ENCODE data around the gene MAP3K20.
"Not testable (repeated sequence)": the region's sequence is repeated elsewhere in the genome, so short reads cannot be mapped to it uniquely, and the experiment has no call there.

MAP3K20 gene

DNA sequence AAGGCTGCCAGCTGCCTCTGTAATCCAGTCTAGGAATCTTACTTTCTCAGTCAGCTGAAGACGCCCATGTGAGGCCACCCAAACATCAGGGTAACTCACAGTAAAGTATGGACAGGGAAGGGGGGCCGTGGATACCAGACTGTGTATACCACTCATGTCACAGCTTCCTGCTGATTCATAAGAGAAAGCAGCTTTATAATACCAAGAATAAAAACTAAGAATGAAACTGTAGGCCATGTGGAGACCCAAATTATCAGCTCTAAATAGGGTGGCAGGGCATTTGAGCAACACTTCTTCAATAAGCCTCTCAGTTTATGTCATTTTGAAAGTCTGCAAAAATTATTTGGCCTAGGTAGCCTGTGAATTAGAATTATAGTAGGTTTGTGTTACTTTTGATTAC, 164.0 kb downstream of the MAP3K20 start:
- DNase-seq = no peak

DNA sequence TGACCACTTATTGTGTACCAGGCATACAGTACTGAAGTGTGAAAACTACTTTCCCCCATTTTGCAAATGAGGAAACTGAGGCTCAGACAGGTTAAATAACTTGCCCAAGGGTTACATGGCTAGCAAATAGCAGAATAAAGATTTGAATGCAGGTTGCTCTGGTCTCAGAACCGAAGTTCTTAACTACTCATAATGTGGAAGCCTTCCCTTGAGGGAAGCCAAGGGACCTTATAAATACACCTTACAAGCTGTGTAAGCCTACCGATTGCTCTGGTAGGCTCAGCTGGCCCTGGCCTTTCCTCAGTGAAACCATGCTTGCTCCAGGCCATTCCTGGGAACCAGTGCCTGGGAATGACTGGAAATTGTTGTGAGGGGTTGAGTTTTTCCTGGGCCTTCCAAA, 164.4 kb downstream of the MAP3K20 start:
- no peak for DNase-seq

DNA sequence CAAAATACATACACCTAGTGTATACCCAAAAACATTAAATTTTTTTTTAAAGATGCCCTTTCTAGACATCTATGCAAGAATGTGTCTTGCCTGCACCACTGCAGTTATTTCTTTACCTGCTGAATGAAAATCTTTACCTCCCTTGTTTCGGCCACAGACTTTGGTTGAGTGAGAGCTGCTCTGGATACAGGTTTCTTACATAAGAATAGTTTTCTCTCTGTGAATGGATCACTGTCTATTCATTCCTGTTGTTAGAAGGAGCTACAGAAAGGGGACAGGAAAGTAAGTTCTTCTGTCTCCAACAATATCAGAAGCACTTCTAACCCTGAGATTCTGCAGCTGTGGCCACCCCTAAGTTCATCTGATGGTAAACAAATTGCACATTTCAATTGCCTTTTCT, 166.0 kb downstream of the MAP3K20 start:
- no peak for DNase-seq

DNA sequence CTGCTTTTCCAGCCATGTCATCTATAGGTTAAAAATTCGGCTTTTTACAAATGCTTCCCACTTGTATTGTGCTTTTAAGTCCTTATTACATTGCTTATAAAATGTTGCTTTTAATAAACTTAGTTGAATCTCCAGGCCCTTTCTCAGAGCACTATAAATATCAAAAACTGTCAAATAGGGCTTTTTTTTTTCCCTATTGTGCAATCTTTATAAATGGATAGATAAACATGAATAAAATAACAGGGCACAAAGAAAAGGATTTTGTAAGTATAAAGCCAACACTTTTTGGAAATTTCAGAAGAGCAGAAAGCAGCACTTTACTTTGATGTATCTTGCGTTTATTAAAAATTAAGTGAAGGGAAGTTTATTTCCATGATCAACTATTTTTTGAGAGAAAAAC, 171.5 kb downstream of the MAP3K20 start:
- DNase-seq = no peak

DNA sequence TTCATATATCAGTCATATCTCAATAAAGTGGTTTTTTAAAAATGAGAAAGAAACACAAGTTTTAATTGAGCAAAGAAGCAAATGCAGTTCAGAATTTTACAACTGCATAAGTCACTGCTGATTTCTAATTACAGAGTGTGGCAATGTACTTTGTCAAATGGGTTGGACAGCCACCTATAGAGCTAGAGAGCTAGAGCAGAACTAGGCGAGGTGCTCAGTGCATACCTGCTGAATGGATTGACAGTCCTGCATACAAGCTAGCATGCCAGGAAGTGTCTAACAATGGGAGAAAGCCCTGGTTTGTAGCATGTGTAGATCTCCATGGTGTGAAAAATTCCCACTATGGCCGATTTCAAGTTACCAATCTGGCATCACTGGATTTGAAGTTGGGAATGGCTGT, 172.7 kb downstream of the MAP3K20 start:
- no peak for DNase-seq

DNA sequence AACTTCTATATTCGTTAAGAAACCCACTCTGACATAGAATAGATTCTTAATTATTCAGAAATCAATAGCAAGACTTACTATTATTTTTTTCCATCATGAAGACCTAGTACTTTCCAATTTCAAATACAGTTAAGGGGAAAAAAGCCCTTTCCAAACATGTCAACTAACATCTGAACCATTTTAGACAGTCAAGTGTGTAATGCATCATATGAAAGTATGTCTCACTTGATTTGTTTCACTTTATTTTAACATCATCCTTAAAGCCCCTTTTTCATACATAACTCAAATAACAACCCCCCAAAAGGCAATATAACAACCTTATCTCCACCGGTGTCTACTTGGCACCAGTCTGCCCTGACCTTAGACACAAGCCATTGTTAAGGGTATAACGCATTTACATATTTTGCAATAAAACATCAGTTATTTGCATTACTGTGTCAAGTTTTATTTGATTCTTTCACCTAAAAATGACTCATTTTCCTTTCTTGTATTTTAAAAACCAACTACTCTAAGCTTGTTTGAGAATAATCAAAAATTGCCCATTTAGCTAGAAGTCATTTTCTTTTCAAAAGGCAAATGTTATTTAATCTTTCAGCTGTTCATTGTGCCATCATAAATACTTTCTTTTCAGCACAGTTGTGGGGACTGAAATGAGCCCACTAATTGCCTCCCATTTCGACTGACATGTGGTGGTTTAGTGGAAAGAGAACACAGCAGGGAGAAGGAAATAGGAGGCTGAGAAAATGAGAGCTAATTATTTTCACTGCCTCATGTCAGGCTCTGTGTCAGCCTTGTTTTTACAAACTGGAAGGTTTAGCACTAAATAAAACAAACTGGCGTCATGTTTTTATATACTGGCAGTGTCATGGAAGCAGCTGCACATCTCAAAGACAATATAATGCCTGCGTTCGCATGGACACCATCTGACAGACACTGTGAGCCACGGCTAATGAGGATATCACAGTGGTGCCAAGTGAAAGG, 174.3 kb downstream of the MAP3K20 start:
- no peak for DNase-seq

DNA sequence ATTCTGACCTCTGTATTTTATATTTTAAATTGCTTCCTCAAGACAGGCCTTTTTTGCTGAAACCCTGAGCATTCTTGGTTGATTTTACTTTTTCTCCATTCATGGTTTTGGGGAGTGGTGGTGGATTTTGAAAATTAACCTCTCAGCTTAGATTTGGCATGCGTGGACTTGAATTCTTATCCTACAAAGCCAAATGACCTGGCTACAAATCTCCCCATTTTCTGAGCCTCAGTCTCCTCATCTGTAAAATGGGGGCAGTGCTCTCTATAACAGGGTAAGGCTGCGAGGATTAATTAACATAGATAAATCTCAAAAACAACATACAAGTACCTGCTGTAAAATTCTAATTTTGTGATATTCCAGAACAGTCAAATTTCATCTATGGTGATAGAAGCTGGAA, 175.6 kb downstream of the MAP3K20 start:
- DNase-seq = no peak

DNA sequence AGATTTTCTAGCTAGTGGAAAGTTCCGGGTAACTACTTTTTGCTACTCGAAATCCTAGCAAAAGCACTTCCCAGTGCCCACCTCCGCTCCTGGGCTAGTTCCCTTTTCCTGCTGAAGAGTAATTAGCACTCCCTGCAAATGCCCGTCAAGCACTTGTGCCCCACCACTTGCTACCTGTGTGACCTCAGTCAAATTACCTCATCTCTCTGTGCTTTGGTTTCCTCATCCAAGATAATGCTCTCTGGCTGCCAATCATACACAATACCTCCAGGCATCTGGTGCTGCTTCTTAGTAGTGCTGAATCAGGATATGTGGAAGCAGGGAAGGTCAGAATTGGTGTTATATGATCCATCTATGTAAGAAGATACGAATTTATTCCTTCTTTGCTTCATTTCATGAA, 176.9 kb downstream of the MAP3K20 start:
- DNase-seq = no peak

DNA sequence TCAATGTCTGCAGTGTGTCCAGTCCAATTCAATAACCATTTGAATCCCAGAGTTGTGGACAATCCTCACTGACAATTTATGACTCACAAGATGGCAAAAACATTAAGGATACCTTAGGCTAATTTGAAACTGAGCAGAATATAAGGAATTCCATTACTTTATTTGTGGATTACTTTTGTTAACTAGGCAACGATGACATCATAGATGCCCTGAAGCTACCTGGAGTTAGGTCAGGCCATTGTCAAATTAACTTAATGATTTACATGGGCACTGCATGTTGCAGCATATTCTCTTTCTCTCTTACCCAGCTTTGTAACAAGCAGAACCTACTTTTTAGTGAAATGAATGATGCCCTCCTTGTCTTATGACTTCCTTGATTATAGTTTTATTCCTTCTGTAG, 179.0 kb downstream of the MAP3K20 start:
- DNase-seq = no peak

DNA sequence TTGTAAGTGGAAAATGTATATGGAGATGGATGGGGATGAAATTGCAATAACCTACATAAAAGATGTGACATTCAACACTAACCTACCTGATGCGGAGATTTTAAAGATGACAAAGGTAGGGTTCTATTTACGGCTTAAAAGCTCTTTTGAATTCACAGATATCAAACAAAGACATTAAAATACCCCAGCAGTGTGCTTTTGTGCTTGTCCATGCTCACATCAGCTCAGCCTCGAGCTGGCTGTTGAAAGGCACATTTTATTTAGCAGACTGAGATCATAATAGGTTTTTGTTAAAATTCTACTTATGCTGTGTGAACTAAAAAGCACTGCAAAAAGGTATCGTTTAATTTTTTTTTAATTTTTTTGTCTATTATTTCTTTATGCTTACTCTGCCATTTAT, 183.1 kb downstream of the MAP3K20 start:
- no peak for DNase-seq

DNA sequence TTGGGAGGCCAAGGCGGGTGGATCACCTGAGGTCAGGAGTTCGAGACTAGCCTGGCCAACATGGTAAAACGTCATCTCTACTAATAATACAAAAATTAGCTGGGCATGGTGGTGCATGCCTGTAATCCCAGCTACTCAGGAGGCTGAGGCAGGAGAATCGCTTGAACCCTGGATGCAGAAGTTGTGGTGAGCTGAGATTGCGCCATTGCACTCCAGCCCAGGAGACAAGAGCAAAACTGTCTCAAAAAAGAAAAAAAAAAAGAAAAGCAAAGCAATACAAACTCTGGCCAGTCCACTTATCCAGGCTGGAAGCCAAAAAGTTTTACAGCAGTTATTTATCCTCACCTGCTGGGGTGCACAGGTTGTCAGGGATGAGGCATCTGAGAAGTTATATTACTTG, 186.7 kb downstream of the MAP3K20 start:
- DNase-seq = not testable (repeated sequence)

DNA sequence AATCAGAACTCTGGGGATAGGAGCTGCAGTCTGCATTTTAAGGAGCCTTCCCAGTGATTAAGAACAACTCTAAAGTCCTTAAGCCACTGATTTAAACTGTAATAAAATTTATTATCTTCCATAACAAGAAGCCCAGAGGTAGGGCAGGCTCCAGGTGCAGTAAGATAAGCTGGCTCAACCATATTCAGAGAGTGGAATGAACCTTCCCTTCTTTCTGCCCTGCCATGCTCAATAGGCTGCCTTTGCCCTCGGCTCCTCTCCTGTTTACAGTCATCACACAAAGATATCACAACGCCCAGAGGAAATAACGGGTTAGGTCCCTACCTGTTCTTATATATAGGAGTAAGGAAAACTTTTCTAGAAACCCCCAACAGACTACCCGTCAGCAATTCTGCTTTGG, 188.5 kb downstream of the MAP3K20 start:
- DNase-seq = no peak

DNA sequence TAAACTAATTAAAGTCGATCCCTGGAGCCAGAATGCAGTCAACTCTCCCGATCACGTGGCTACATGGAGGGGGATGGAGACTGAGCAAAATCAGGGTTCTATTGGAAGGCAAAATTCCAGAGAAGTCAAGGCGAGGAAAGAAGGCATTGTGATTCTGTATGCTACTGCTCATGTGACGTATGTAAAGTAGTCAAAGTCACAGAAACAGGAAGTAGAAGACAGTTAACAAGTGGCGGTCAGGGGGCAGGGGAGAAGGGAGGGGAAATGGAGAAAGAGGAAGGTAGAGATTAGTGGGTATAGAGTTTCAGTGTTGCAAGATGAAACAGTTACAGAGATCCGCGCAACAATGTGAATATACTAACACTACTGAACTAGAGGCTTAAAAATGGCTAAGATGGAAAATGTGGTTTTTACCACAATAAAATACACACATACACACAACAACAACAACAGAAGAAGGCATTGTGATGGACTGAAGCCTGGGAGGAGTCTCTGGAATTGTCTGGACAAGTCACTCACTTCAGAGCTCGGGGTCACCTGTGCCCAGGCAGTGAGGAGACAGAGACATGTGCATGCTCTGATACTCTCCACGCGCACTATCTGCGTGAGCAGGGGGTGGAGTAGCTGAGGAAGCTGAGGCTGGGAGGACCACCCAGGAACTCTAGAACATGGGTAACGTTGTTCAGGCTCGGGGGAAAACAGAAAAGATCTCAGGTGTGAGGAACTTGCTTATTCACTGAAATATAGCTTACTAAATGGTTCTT, 189.1 kb downstream of the MAP3K20 start:
- peak; percentile 86 to 90 for DNase-seq

DNA sequence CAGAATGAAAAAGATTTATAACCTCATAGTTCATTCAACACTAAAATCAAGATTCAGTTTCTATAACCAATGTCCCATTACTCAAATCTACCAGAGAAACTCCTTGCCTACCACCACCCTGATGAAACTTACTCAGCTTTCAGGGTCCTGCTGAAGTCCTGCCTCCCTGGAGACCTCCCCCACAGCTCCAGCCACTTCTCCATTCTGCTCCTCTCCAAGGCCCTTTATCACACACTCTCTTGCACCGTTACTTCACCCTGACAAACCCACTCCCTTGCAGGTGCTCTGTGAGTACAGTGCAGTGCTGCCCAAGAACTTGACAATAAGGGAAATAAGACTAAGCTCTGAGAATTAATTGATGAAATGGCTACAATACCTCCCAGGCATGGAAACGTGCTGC, 195.5 kb downstream of the MAP3K20 start:
- DNase-seq = no peak

DNA sequence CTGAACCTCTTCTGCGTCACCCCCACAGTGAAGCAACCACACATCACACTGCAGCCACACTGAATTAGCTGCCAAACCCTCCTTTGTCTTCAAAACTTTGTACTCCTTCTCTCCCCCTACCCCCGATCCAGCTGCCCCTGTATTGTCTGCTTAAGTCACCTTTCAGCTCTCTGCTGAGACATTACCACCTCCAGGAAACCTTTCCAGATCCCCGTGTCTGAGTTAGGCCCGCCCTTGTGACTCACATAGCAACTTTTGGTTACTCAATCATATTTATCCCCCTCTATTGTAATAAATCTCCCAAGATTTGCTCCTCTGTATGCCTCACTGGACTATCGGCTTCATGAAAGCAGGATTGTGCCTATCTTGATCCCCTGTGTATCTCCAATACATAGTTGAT, 196.2 kb downstream of the MAP3K20 start:
- DNase-seq = no peak

DNA sequence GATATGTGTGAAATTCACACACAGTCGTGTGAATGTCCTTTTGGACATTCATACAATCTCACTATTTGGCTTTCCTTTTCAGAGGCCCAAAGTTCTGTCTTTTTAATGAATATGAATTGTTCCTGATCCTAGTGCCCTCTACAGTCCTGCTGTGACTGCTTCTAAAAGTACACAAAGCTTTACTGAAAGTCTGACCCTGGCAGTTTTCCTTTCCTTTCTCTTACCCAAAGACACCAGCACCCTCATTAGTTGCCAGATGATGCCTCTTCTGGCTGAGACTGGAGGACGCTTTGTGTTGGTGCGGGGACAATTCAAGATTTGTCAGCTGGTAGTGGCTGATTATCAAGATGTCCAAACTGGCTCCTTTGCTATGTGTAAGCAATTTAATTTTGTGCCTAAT, 197.2 kb downstream of the MAP3K20 start:
- no peak for DNase-seq

DNA sequence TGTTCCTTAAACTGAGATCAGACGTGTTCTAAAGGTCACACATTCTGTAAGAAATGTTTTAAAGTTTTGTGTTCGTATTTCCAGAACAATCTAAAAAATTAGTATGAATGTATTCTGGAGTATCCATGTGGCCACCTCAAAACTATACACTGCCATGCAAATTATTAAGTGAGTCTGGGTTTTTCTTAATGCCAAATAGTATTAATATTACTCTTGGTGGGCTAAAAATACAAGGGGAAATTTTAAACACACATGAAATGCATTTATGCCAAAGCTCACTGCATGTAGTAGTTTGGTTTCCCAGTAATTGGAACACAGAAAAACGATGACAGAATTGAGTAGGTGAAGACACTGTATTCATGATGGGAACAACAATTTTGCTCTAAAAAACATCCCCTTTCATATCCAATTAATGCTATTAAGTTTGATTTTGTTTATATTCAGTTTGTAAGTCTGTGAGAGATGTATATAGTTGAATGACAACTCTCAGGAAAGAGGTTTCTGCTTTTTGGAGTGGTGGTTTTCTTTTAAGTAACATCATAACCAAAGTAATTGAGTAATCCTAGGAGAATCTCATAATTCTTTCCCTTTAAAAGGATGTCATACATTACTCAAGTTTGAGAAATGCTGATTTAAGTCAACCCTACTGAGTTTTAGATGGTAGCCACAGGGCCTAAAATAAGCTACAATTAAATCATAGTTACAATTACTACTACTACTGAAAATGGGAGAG, 203.3 kb downstream of the MAP3K20 start:
- peak; percentile 46 to 53 for DNase-seq

DNA sequence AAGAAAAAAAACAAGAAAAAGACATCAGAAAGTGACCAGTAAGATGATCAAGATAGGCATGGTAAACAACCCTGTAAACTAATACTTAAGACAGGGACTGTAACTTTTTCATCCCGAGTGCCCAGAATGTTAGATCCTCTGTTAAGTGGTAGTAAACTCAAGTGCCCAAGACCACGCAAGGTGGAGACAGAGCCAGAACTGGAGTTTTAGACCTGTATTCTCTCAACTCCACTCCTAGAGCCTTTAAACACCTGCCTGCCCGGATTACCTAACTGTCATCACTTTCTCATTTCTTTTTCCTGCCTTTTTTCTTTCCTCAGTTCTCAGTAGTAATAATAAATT, 203.9 kb downstream of the MAP3K20 start:
- DNase-seq = no peak

DNA sequence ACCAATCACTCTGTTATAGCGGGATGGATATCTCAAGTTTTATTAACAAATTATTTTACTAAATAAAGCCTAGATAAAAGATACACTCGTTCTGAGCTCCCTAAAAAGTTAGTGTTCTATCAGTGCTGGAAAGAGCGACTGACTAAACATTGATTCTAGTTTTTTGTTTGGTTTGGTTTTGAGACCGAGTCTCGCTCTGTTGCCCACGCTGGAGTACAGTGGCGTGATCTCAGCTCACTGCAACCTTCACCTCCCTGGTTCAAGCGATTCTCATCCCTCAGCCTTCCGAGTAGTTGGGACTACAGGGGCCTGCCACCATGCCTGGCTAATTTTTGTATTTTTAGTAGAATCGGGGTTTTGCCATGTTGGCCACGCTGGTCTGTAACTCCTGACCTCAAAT, 205.2 kb downstream of the MAP3K20 start:
- no peak for DNase-seq

DNA sequence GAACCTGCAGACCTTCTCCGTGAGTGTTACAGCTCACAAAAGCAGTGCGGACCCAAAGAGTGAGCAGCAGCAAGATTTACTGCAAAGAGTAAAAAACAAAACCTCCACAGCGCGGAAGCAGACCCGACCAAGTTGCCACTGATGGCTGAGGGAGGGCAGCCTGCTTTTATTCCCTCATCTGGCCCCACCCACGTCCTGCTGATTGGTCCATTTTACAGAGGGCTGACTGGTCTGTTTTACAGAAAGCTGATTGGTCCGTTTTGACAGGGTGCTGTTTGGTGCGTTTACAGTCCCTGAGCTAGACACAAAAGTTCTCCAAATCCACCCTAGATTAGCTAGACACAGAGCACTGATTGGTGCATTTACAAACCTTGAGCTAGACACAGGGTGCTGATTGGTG, 206.3 kb downstream of the MAP3K20 start:
- DNase-seq = not testable (repeated sequence)

DNA sequence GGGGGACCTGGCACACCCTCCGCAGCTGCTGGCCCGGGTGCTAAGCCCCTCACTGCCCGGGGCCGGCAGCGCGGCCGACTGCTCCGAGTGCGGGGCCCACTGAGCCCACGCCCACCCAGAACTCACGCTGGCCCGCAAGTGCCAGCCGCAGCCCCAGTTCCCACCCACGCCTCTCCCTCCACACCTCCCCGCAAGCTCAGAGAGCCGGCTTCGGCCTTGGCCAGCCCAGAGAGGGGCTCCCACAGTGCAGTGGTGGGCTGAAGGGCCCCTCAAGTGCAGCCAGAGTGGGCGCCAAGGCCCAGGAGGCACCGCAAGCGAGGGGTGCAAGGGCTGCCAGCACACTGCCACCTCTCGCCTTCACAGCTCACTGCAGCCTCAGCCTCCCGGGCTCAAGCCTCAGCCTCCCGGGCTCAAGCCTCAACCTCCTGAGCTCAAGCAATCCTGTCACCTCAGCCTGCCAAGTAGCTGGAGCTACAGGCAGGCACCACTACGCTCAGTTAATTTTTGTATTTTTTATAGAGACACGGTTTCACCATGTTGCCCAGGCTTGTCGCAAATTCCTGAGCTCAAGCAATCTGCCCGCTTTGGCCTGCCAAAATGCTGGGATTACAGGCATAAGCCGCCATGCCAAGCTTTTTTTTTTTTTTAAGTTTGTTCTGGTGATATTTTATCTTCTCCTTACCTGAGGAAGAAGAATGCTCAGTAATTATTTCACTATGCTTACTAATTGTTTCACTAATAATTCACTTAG, 207.3 kb downstream of the MAP3K20 start:
- no peak for DNase-seq

DNA sequence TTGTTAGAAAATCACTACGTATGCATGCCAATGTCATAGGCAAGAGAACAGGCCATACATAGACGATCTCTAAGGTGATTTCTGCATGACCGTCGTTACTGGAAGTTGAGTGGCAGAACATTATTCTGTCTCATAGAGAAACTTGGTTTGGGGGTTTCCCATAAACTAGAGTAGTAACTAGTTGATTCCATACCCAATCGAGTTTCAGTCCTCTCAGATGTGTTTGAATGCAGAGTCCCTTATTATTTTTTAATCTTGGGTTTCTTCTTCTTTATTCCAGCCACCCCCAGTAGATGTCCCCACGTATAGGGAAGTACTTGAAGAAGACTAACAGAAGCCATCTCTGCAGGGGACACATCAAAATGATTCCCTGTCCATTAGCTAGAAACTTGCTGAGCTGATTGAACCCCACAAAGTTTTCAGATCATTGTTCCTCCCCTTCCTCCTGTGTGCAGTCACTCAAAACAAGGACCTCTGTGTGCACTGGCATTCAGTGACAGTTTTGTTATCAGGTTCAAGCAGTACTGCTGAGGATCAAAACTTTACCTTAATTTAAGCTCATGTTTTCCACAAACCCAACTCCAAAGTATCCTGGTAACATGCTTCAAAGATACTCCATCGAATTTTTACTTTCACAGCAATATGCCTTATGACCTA, 210.6 kb downstream of the MAP3K20 start:
- no peak for DNase-seq
